ENCODE data around the gene IL17F.

DNA sequence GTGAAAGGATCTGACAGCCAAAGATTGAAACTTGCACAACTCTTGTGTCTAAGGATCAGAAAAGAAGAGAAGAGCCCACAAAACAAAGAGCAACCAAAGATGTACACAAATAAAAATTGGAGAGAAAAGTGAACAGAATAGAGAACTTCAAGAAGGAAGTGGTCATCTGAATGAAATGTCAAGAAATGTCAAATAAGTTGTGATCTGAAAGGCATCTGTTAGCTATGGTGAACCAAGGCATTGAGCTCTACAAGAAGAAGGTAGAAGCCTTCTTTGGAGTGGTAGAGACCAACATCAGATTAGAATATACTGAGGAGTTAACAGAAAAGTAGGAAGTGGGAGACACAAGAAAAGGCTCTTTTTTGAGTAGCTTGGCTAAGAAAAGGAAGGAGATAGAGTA, 28.5 kb downstream of the IL17F start:
- TF ChIP-seq, protein P1, sequence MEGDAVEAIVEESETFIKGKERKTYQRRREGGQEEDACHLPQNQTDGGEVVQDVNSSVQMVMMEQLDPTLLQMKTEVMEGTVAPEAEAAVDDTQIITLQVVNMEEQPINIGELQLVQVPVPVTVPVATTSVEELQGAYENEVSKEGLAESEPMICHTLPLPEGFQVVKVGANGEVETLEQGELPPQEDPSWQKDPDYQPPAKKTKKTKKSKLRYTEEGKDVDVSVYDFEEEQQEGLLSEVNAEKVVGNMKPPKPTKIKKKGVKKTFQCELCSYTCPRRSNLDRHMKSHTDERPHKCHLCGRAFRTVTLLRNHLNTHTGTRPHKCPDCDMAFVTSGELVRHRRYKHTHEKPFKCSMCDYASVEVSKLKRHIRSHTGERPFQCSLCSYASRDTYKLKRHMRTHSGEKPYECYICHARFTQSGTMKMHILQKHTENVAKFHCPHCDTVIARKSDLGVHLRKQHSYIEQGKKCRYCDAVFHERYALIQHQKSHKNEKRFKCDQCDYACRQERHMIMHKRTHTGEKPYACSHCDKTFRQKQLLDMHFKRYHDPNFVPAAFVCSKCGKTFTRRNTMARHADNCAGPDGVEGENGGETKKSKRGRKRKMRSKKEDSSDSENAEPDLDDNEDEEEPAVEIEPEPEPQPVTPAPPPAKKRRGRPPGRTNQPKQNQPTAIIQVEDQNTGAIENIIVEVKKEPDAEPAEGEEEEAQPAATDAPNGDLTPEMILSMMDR (IDR thresholded peaks at IDR 0.05), result no peak
- TF ChIP-seq POLR2A (IDR thresholded peaks at IDR 0.05), result no peak
- no peak for TF ChIP-seq EP300 (IDR thresholded peaks at IDR 0.05)

All from sigmoid colon (tissue), 4 donors.